ENCODE results near the gene PCDH9. TPM values are rescaled to one million over a fixed set of nuclear protein-coding genes. Genes with fewer than 3 reads are reported as not detected.

The PCDH9 gene
- total RNA-seq, 4 donors from 2014 or later = 0.57 to 1.7 (median 0.97) TPM

- no peaks in the 10 kb centered on the region for H3K9me3 ChIP-seq
- no peak for DNase-seq
- H3K27ac ChIP-seq = no peak overlapping the region
- no peaks in the 10 kb centered on the region for H3K4me1 ChIP-seq
- H3K36me3 ChIP-seq = no peaks in the 10 kb centered on the region
- no peaks in the 10 kb centered on the region for H3K27me3 ChIP-seq
- TF ChIP-seq POLR2A (IDR thresholded peaks at IDR 0.05) = no peak
- TF ChIP-seq, protein P1, sequence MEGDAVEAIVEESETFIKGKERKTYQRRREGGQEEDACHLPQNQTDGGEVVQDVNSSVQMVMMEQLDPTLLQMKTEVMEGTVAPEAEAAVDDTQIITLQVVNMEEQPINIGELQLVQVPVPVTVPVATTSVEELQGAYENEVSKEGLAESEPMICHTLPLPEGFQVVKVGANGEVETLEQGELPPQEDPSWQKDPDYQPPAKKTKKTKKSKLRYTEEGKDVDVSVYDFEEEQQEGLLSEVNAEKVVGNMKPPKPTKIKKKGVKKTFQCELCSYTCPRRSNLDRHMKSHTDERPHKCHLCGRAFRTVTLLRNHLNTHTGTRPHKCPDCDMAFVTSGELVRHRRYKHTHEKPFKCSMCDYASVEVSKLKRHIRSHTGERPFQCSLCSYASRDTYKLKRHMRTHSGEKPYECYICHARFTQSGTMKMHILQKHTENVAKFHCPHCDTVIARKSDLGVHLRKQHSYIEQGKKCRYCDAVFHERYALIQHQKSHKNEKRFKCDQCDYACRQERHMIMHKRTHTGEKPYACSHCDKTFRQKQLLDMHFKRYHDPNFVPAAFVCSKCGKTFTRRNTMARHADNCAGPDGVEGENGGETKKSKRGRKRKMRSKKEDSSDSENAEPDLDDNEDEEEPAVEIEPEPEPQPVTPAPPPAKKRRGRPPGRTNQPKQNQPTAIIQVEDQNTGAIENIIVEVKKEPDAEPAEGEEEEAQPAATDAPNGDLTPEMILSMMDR (IDR thresholded peaks at IDR 0.05) = no peak
- no peak overlapping the region for H3K4me3 ChIP-seq
These were observed 259.1 kb downstream of the PCDH9 start for GRCh38 chr13:66971004-66971403.

GRCh38 chr13:66969291-66969690, 260.8 kb downstream of the PCDH9 start:
- no peak for TF ChIP-seq POLR2A (IDR thresholded peaks at IDR 0.05)
- TF ChIP-seq, protein P1 (IDR thresholded peaks at IDR 0.05) = no peak
- no peak overlapping the region for H3K27ac ChIP-seq
- H3K4me3 ChIP-seq = no peak overlapping the region
- H3K36me3 ChIP-seq = no peaks in the 10 kb centered on the region
- H3K9me3 ChIP-seq = no peaks in the 10 kb centered on the region
- DNase-seq = no peak
- H3K4me1 ChIP-seq = no peaks in the 10 kb centered on the region
- H3K27me3 ChIP-seq = no peaks in the 10 kb centered on the region

- Histone ChIP-seq H3K4me3 (no peak overlapping the region), H3K27me3 (no peaks in the 10 kb centered on the region), H3K4me1 (no peaks in the 10 kb centered on the region), H3K9me3 (no peaks in the 10 kb centered on the region), H3K36me3 (no peaks in the 10 kb centered on the region), H3K27ac (no peak overlapping the region)
- TF ChIP-seq, protein P1 (IDR thresholded peaks at IDR 0.05) = no peak
- no peak for TF ChIP-seq POLR2A (IDR thresholded peaks at IDR 0.05)
- no peak for DNase-seq
These were observed 262.1 kb downstream of the PCDH9 start for GRCh38 chr13:66967811-66968597.

- H3K36me3 ChIP-seq = no peaks in the 10 kb centered on the region
- TF ChIP-seq, protein P1 (IDR thresholded peaks at IDR 0.05) = no peak
- TF ChIP-seq POLR2A (IDR thresholded peaks at IDR 0.05) = no peak
- H3K4me1 ChIP-seq = no peaks in the 10 kb centered on the region
- no peaks in the 10 kb centered on the region for H3K9me3 ChIP-seq
- no peaks in the 10 kb centered on the region for H3K27me3 ChIP-seq
- H3K27ac ChIP-seq = no peak overlapping the region
- DNase-seq = no peak
- H3K4me3 ChIP-seq = no peak overlapping the region
These were observed 265.0 kb downstream of the PCDH9 start for GRCh38 chr13:66965181-66965580.

DNA sequence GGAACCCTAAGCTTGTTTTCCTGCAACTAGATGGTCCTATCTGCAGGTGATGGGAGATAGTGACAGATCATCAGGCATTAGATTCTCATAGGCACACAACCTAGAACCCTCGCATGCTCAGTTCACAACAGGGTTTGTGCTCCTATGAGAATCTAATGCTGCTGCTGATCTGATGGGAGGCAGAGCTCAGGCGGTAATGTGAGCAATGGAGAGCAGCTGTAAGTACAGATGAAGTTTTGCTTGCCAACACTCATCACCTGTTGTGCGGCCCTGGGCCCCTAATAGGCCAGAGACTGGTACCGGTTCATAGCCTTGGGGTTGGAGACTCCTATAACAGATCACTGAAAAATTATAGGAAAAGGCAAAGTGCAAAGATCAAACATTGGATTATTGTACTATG, 267.2 kb downstream of the PCDH9 start:
- H3K9me3 ChIP-seq = no peaks in the 10 kb centered on the region
- H3K36me3 ChIP-seq = no peaks in the 10 kb centered on the region
- H3K27ac ChIP-seq = no peak overlapping the region
- TF ChIP-seq, protein P1 (IDR thresholded peaks at IDR 0.05) = no peak
- H3K4me1 ChIP-seq = no peaks in the 10 kb centered on the region
- no peak for DNase-seq
- no peaks in the 10 kb centered on the region for H3K27me3 ChIP-seq
- no peak overlapping the region for H3K4me3 ChIP-seq

All from Peyer's patch (tissue), 4 donors.